ENCODE data around the gene KERA. TPM values are rescaled to one million over a fixed set of nuclear protein-coding genes. Genes with fewer than 3 reads are reported as not detected.

The KERA gene
- total and polyA plus RNA-seq, 8 donors, result not detected

- WGBS, 2 donors, result 16 to 18% methylated on average over 3 of the region's 3 CpGs
- Histone ChIP-seq H3K36me3 (no peaks in the 10 kb centered on the region), H3K27me3 (no peaks in the 10 kb centered on the region), H3K9me3 (no peaks in the 10 kb centered on the region), H3K27ac (no peak overlapping the region), H3K4me1 (no peaks in the 10 kb centered on the region), H3K4me3 (no peak overlapping the region)
- no peak for DNase-seq
- no peak for TF ChIP-seq CTCF (IDR thresholded peaks at IDR 0.05)
- ATAC-seq, result peak in 3 of 4 donors; percentile 46 to 61 (median 60)
- FAIRE-seq, result no peak
- intact Hi-C loops (cut with DNase I), result no loop called here
Observed at GRCh38 chr12:91098941-91099340, 41.1 kb upstream of the KERA start.

GRCh38 chr12:91098461-91098860 lies 40.6 kb upstream of the KERA start:
- Histone ChIP-seq H3K4me1 (no peaks in the 10 kb centered on the region), H3K4me3 (no peak overlapping the region), H3K27me3 (no peaks in the 10 kb centered on the region), H3K9me3 (no peaks in the 10 kb centered on the region), H3K36me3 (no peaks in the 10 kb centered on the region), H3K27ac (no peak overlapping the region)
- intact Hi-C loops (cut with DNase I), result no loop called here
- FAIRE-seq, result no peak
- DNase-seq, result no peak
- ATAC-seq, result no peak
- TF ChIP-seq CTCF (IDR thresholded peaks at IDR 0.05), result no peak

- Histone ChIP-seq H3K36me3 (no peaks in the 10 kb centered on the region), H3K9me3 (peaks cover 0 to 2% (median 0%) of the 10 kb centered on the region in 4 donors), H3K4me3 (no peak overlapping the region), H3K27me3 (no peaks in the 10 kb centered on the region), H3K4me1 (no peaks in the 10 kb centered on the region), H3K27ac (no peak overlapping the region)
- no peak for ATAC-seq
- 67% methylated on average over 1 of the region's 1 CpG for WGBS, 2 donors
- TF ChIP-seq CTCF (IDR thresholded peaks at IDR 0.05), result no peak
- intact Hi-C loops (cut with DNase I), result no loop called here
- no peak for FAIRE-seq
- DNase-seq, result no peak
Observed at GRCh38 chr12:91094957-91095356, 37.1 kb upstream of the KERA start.

GRCh38 chr12:91094032-91094662 lies 36.3 kb upstream of the KERA start:
- TF ChIP-seq CTCF (IDR thresholded peaks at IDR 0.05), result no peak
- peaks cover 0 to 2% (median 0%) of the 10 kb centered on the region in 4 donors for H3K9me3 ChIP-seq
- no peaks in the 10 kb centered on the region for H3K36me3 ChIP-seq
- H3K4me1 ChIP-seq, result no peaks in the 10 kb centered on the region
- H3K27me3 ChIP-seq, result no peaks in the 10 kb centered on the region
- no peak overlapping the region for H3K27ac ChIP-seq
- no peak overlapping the region for H3K4me3 ChIP-seq
- FAIRE-seq (peak; percentile 20), DNase-seq (no peak), ATAC-seq (no peak)
- intact Hi-C loops (cut with DNase I), result no loop called here

GRCh38 chr12:91093341-91093740 lies 35.5 kb upstream of the KERA start:
- H3K4me3 ChIP-seq, result no peak overlapping the region
- 79 to 83% methylated on average over 4 of the region's 4 CpGs for WGBS, 2 donors

More at GRCh38 chr12:91093341-91093740, 35.5 kb upstream of the KERA start:
- intact Hi-C loops (cut with DNase I), result no loop called here
- no peak for TF ChIP-seq CTCF (IDR thresholded peaks at IDR 0.05)
- DNase-seq, result no peak
- peaks cover 0 to 2% (median 0%) of the 10 kb centered on the region in 4 donors for H3K9me3 ChIP-seq
- no peaks in the 10 kb centered on the region for H3K27me3 ChIP-seq
- H3K27ac ChIP-seq, result no peak overlapping the region
- no peaks in the 10 kb centered on the region for H3K36me3 ChIP-seq
- H3K4me1 ChIP-seq, result no peaks in the 10 kb centered on the region
- no peak for FAIRE-seq
- ATAC-seq, result no peak

Measured in pancreas (tissue), 10 donors.